SK-N-SH treated with all-trans-retinoic acid at 6 μM for 48 hours (cell line): Measurements from ENCODE around the gene NFKB1.

Experiments
- ATAC-seq: fragments of 200-7000 bp; cut with Tn5 transposase; 3 replicates; pipeline ENCODE4 v1.9.1; 2020; ENCODE audit warnings: mild to moderate bottlenecking, moderate library complexity
- ARNTL ChIP-seq: fragments of 450-650 bp; formaldehyde crosslinking; IDR thresholded peaks from 2 replicates; pipeline ENCODE4 v1.5.0; 2020; ENCODE audit warnings: low read depth, mild to moderate bottlenecking, moderate library complexity, borderline replicate concordance
- BACH2 ChIP-seq: fragments of 250-450 bp; sonication (Bioruptor Pico); IDR thresholded peaks from 2 replicates; pipeline ENCODE4 v1.9.0; 2021; ENCODE audit warnings: mild to moderate bottlenecking, borderline replicate concordance
- CREB5 ChIP-seq: fragments of 250-450 bp; sonication (Bioruptor Pico); IDR thresholded peaks from 2 replicates; pipeline ENCODE4 v1.5.1; 2020; ENCODE audit warnings: low read depth, mild to moderate bottlenecking, moderate library complexity
- CSDC2 ChIP-seq: fragments of 250-450 bp; sonication (Bioruptor Pico); IDR thresholded peaks from 2 replicates; pipeline ENCODE4 v1.5.0; 2020; ENCODE audit warnings: mild to moderate bottlenecking, moderate library complexity
- CSRNP3 ChIP-seq: fragments of 250-450 bp; sonication (Bioruptor Pico); IDR thresholded peaks from 2 replicates; pipeline ENCODE4 v1.5.1; 2021; ENCODE audit warnings: mild to moderate bottlenecking, moderate library complexity
- GLIS3 ChIP-seq: fragments of 250-450 bp; sonication (Bioruptor Pico); IDR thresholded peaks from 2 replicates; pipeline ENCODE4 v1.5.0; 2020; ENCODE audit warnings: mild to moderate bottlenecking, moderate library complexity
- ISL1 ChIP-seq: fragments of 250-450 bp; sonication (Bioruptor Pico); IDR thresholded peaks from 2 replicates; pipeline ENCODE4 v2.1.2; 2022; ENCODE audit warnings: mild to moderate bottlenecking, moderate library complexity
- OSR1 ChIP-seq: fragments of 250-450 bp; sonication (Bioruptor Pico); IDR thresholded peaks from 2 replicates; pipeline ENCODE4 v1.8.0; 2022; ENCODE audit warnings: moderate library complexity, mild to moderate bottlenecking, inconsistent platforms
- PPARA ChIP-seq: fragments of 250-450 bp; sonication (Bioruptor Pico); IDR thresholded peaks from 2 replicates; pipeline ENCODE4 v1.5.0; 2020; ENCODE audit warnings: mild to moderate bottlenecking, borderline replicate concordance
- RARB ChIP-seq: fragments of 250-450 bp; sonication (Bioruptor Pico); IDR thresholded peaks from 2 replicates; pipeline ENCODE4 v1.8.0; 2021; ENCODE audit warnings: mild to moderate bottlenecking, moderate library complexity
- SNAI2 ChIP-seq: fragments of 250-450 bp; sonication (Bioruptor Pico); IDR thresholded peaks from 2 replicates; pipeline ENCODE4 v1.5.0; 2020; ENCODE audit warnings: mild to moderate bottlenecking, moderate library complexity
- TCF4 ChIP-seq: fragments of 250-450 bp; sonication (Bioruptor Pico); IDR thresholded peaks from 2 replicates; pipeline ENCODE4 v1.8.0; 2021; ENCODE audit warnings: mild to moderate bottlenecking, moderate library complexity, borderline replicate concordance
- TOX ChIP-seq: fragments of 250-450 bp; sonication (Bioruptor Pico); IDR thresholded peaks from 2 replicates; pipeline ENCODE4 v1.8.0; 2021; ENCODE audit warnings: mild to moderate bottlenecking, moderate library complexity, borderline replicate concordance
- ZC3H10 ChIP-seq: fragments of 250-450 bp; sonication (Bioruptor Pico); IDR thresholded peaks from 2 replicates; pipeline ENCODE4 v1.5.1; 2021; ENCODE audit warnings: mild to moderate bottlenecking, moderate library complexity
- ZFP3 ChIP-seq: fragments of 250-450 bp; sonication (Bioruptor Pico); IDR thresholded peaks from 2 replicates; pipeline ENCODE4 v1.5.0; 2020; ENCODE audit warnings: mild to moderate bottlenecking, moderate library complexity
- ZFP30 ChIP-seq: fragments of 450-650 bp; formaldehyde crosslinking; IDR thresholded peaks from 2 replicates; pipeline ENCODE4 v1.5.0; 2022; ENCODE audit warnings: mild to moderate bottlenecking, moderate library complexity
- ZNF565 ChIP-seq: fragments of 450-650 bp; formaldehyde crosslinking; conservative IDR thresholded peaks from 2 replicates; pipeline ENCODE4 v1.5.0; 2020; ENCODE audit warnings: low read depth, mild to moderate bottlenecking, moderate library complexity
- ZNF70 ChIP-seq: fragments of 450-650 bp; formaldehyde crosslinking; IDR thresholded peaks from 2 replicates; pipeline ENCODE4 v1.5.0; 2020; ENCODE audit warnings: mild to moderate bottlenecking, moderate library complexity
- ZNF8 ChIP-seq: fragments of 450-650 bp; formaldehyde crosslinking; IDR thresholded peaks from 2 replicates; pipeline ENCODE4 v1.5.0; 2020; ENCODE audit warnings: mild to moderate bottlenecking, moderate library complexity
- TF ChIP-seq, protein P1 (sequence below): fragments of 250-450 bp; sonication (Bioruptor Pico); IDR thresholded peaks from 2 replicates; pipeline ENCODE4 v1.8.0; 2020; ENCODE audit warnings: mild to moderate bottlenecking, moderate library complexity, borderline replicate concordance
- TF ChIP-seq, protein P2 (sequence below): fragments of 250-450 bp; sonication (Bioruptor Pico); IDR thresholded peaks from 2 replicates; pipeline ENCODE4 v1.5.0; 2020; ENCODE audit warnings: mild to moderate bottlenecking, moderate library complexity
- TF ChIP-seq, protein P3 (sequence below): fragments of 250-450 bp; sonication (Bioruptor Pico); IDR thresholded peaks from 2 replicates; pipeline ENCODE4 v1.8.0; 2021; ENCODE audit warnings: low read depth, mild to moderate bottlenecking, moderate library complexity, borderline replicate concordance

Gene NFKB1

GRCh38 chr4:102623622-102624021 lies 122.5 kb downstream of the NFKB1 start:
- ATAC-seq: peak; percentile 20
- TF ChIP-seq RARB (CRISPR knock-in tag) (no peak), ZNF8 (CRISPR knock-in tag) (no peak), ISL1 (no peak), ZC3H10 (CRISPR knock-in tag) (no peak), PPARA (CRISPR knock-in tag) (no peak), ZNF565 (CRISPR knock-in tag) (no peak), BACH2 (CRISPR knock-in tag) (no peak), SNAI2 (no peak), CSRNP3 (CRISPR knock-in tag) (no peak), CSDC2 (CRISPR knock-in tag) (no peak), GLIS3 (no peak), ZNF70 (CRISPR knock-in tag) (no peak), TOX (no peak), OSR1 (CRISPR knock-in tag) (no peak)
- TF ChIP-seq, protein P1, sequence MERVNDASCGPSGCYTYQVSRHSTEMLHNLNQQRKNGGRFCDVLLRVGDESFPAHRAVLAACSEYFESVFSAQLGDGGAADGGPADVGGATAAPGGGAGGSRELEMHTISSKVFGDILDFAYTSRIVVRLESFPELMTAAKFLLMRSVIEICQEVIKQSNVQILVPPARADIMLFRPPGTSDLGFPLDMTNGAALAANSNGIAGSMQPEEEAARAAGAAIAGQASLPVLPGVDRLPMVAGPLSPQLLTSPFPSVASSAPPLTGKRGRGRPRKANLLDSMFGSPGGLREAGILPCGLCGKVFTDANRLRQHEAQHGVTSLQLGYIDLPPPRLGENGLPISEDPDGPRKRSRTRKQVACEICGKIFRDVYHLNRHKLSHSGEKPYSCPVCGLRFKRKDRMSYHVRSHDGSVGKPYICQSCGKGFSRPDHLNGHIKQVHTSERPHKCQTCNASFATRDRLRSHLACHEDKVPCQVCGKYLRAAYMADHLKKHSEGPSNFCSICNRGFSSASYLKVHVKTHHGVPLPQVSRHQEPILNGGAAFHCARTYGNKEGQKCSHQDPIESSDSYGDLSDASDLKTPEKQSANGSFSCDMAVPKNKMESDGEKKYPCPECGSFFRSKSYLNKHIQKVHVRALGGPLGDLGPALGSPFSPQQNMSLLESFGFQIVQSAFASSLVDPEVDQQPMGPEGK (CRISPR knock-in tag): no peak
- TF ChIP-seq, protein P2, sequence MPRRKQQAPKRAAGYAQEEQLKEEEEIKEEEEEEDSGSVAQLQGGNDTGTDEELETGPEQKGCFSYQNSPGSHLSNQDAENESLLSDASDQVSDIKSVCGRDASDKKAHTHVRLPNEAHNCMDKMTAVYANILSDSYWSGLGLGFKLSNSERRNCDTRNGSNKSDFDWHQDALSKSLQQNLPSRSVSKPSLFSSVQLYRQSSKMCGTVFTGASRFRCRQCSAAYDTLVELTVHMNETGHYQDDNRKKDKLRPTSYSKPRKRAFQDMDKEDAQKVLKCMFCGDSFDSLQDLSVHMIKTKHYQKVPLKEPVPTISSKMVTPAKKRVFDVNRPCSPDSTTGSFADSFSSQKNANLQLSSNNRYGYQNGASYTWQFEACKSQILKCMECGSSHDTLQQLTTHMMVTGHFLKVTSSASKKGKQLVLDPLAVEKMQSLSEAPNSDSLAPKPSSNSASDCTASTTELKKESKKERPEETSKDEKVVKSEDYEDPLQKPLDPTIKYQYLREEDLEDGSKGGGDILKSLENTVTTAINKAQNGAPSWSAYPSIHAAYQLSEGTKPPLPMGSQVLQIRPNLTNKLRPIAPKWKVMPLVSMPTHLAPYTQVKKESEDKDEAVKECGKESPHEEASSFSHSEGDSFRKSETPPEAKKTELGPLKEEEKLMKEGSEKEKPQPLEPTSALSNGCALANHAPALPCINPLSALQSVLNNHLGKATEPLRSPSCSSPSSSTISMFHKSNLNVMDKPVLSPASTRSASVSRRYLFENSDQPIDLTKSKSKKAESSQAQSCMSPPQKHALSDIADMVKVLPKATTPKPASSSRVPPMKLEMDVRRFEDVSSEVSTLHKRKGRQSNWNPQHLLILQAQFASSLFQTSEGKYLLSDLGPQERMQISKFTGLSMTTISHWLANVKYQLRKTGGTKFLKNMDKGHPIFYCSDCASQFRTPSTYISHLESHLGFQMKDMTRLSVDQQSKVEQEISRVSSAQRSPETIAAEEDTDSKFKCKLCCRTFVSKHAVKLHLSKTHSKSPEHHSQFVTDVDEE (CRISPR knock-in tag): no peak

- no peak for ATAC-seq
- no peak for TF ChIP-seq TCF4 (CRISPR knock-in tag)
- TF ChIP-seq CSRNP3 (CRISPR knock-in tag): no peak
Observed at GRCh38 chr4:102624505-102624904, 123.3 kb downstream of the NFKB1 start.

- peak; percentile 44; the same call in 2 of the 3 replicates for ATAC-seq
- TF ChIP-seq ZFP3 (CRISPR knock-in tag) (no peak), ZNF70 (CRISPR knock-in tag) (no peak), ISL1 (no peak), ZFP30 (no peak), CREB5 (no peak), OSR1 (CRISPR knock-in tag) (no peak), ARNTL (CRISPR knock-in tag) (no peak), PPARA (CRISPR knock-in tag) (no peak), GLIS3 (no peak), CSDC2 (CRISPR knock-in tag) (no peak)
- TF ChIP-seq, protein P3, sequence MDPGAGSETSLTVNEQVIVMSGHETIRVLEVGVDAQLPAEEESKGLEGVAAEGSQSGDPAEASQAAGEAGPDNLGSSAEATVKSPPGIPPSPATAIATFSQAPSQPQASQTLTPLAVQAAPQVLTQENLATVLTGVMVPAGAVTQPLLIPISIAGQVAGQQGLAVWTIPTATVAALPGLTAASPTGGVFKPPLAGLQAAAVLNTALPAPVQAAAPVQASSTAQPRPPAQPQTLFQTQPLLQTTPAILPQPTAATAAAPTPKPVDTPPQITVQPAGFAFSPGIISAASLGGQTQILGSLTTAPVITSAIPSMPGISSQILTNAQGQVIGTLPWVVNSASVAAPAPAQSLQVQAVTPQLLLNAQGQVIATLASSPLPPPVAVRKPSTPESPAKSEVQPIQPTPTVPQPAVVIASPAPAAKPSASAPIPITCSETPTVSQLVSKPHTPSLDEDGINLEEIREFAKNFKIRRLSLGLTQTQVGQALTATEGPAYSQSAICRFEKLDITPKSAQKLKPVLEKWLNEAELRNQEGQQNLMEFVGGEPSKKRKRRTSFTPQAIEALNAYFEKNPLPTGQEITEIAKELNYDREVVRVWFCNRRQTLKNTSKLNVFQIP (CRISPR knock-in tag): no peak
- TF ChIP-seq, protein P1 (CRISPR knock-in tag): no peak
- TF ChIP-seq, protein P2 (CRISPR knock-in tag): no peak
Observed at GRCh38 chr4:102625232-102625930, 124.2 kb downstream of the NFKB1 start.
